ENCODE data around the gene ACACA. TPM values are rescaled to one million over a fixed set of nuclear protein-coding genes. Genes with fewer than 3 reads are reported as not detected.
A peak's percentile ranks its signal among the peaks of the same experiment; 100 is the strongest.

The ACACA gene
- total RNA-seq, 1 donor: 72.7 TPM

DNA sequence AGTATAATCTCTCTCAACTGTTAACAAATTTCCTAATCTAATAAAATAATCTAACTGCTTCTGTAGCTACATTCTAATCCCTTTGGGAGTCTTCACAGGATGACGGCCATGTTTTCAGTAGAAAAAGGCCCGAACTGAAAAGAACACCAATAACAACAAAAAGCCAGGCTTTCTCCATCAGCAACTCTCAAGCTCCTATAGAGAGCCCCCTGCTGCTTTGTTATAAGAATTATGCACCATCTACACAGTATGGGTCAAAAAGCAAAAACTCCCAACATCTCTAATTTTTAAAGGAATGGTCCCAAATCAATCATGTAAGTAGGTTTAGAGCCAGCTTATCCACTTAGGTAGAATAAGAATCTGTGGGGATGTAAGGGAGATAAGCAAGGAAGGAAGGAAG is 194.5 kb downstream of the ACACA start:
- DNase-seq (ENCODE audit: low read depth): peak; percentile 7
- H3K4me3 ChIP-seq (ENCODE audit: low read depth, low read length): no peak overlapping the region
- TF ChIP-seq, protein P1, sequence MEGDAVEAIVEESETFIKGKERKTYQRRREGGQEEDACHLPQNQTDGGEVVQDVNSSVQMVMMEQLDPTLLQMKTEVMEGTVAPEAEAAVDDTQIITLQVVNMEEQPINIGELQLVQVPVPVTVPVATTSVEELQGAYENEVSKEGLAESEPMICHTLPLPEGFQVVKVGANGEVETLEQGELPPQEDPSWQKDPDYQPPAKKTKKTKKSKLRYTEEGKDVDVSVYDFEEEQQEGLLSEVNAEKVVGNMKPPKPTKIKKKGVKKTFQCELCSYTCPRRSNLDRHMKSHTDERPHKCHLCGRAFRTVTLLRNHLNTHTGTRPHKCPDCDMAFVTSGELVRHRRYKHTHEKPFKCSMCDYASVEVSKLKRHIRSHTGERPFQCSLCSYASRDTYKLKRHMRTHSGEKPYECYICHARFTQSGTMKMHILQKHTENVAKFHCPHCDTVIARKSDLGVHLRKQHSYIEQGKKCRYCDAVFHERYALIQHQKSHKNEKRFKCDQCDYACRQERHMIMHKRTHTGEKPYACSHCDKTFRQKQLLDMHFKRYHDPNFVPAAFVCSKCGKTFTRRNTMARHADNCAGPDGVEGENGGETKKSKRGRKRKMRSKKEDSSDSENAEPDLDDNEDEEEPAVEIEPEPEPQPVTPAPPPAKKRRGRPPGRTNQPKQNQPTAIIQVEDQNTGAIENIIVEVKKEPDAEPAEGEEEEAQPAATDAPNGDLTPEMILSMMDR (IDR thresholded peaks at IDR 0.05; ENCODE audit: insufficient read depth, low read length): peak; percentile 16

DNA sequence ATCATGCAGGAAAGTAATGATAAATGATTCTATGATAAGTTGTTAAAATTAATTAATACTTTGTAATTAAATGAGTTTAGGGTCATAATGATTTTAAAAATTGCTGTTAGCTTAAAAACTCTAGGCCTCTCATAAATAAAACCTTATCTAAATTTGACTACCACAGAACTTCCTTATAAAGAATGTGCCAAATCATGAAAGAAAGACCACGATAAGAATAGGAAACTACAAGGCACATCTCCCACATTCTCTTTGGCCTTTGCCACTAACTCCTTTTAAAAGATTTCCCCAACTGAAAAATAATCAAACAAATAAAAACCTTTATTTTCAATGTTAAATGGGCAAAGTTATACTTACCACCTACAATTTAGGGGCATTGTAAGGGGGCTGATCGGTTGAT is 195.5 kb downstream of the ACACA start:
- TF ChIP-seq, protein P1 (IDR thresholded peaks at IDR 0.05; ENCODE audit: insufficient read depth, low read length): no peak
- H3K4me3 ChIP-seq (ENCODE audit: low read depth, low read length): no peak overlapping the region

DNA sequence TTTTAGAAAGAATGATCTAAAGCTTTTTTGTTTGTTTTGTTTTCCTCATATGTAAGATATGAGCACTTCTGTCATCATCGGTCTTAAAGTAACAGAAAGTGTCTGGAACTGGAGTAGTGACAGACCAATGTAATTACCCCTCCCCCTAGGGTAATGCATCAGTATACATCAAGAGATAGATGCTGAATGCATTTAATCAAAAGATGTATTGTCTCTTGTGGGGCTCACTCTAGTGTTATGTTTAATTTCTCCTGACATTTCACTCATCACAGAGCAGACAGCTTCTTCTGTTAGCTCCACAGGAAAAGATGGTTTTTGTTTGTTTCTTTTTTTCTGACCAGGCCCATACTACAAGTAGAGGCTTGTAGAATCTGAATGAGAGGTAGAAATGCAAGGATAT is 199.5 kb downstream of the ACACA start:
- DNase-seq (ENCODE audit: low read depth): no peak
- H3K4me3 ChIP-seq (ENCODE audit: low read depth, low read length): no peak overlapping the region
- TF ChIP-seq, protein P1 (IDR thresholded peaks at IDR 0.05; ENCODE audit: insufficient read depth, low read length): no peak

More for the DNA sequence above, 195.5 kb downstream of the ACACA start:
- no peak for DNase-seq (ENCODE audit: low read depth)

DNA sequence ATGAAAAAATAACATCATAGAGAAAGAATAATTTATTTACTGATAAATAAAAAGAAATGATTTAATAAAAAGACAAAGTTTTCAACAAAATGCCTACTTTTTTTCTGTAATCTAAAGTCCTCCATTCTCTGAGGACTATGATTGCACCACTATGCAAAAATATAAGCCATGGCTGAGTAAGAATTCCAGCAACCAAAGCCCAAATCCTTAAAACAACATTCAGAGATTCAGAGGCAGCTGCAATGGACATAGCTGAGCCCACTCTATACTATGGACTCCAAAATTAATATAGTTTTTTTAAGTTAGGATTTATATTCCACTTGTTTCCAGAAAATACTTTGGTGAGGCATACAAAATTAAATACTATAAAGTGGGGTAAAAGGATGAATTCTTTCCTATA is 200.3 kb downstream of the ACACA start:
- TF ChIP-seq, protein P1 (IDR thresholded peaks at IDR 0.05; ENCODE audit: insufficient read depth, low read length): no peak
- DNase-seq (ENCODE audit: low read depth): no peak
- H3K4me3 ChIP-seq (ENCODE audit: low read depth, low read length): no peak overlapping the region

DNA sequence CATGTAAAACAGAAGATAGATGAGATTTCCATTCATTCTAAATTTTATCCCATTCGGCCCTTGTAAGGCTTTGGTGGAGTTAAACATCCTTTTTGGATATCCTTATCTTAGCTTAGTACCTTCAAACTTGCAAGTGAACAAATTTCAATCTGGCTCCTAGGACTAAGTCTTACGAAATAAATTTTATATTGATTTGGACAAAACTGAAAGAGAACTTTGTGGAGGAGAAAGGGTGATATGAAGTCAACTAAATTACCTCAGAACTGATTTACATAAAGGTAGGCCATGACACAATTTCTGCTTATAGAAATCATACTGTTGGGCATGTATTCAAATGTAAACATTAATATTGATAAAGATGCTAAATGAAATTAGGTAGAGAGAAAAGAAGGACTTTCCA is 206.1 kb downstream of the ACACA start:
- H3K4me3 ChIP-seq (ENCODE audit: low read depth, low read length): no peak overlapping the region
- TF ChIP-seq, protein P1 (IDR thresholded peaks at IDR 0.05; ENCODE audit: insufficient read depth, low read length): no peak
- DNase-seq (ENCODE audit: low read depth): no peak

DNA sequence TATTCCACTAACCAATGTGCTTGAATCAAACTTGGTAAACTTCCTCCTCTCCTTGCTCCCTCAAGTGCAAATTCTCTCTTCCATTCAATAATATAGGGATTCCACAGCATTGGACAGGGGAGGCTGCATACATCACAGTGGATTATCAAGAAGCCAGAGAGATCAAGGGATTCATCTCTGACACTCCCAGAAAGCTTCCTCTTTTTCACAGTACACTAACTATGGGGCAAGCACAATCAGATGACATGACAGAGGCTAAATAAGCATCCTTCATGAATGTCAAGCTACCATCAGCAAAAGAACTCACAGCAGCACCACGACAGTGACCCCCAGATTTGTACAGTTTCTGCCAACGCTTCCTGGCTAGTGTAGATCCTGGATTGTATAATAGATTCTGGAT is 209.3 kb downstream of the ACACA start:
- DNase-seq (ENCODE audit: low read depth): no peak
- H3K4me3 ChIP-seq (ENCODE audit: low read depth, low read length): no peak overlapping the region
- TF ChIP-seq, protein P1 (IDR thresholded peaks at IDR 0.05; ENCODE audit: insufficient read depth, low read length): no peak

DNA sequence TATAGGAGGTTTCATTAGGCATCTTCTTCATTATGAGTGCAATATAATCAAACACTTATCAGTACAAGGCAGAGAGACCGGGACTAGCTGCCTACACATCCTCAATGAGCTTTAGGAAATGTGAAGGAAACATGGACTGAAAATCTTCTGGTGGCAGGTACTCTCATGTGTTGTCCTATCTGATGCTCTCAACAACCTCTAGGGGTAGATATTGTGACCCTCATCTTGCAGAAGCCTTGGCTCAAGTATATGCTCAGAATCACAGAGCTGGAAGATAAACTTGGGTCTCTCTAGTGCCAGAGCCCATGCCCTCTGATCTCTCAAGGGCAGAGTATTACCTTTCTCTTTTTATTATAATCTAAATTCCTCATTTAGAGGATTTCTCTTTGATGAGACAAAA is 212.4 kb downstream of the ACACA start:
- TF ChIP-seq, protein P1 (IDR thresholded peaks at IDR 0.05; ENCODE audit: insufficient read depth, low read length): no peak
- no peak for DNase-seq (ENCODE audit: low read depth)
- H3K4me3 ChIP-seq (ENCODE audit: low read depth, low read length): no peak overlapping the region

Data from fibroblast of the aortic adventitia (primary cell).